OCI-M2 (cell line): Measurements from ENCODE around the gene UFD1.
A peak's percentile ranks its signal among the peaks of the same experiment; 100 is the strongest.
"Not testable (repeated sequence)": the region's sequence is repeated elsewhere in the genome, so short reads cannot be mapped to it uniquely, and the experiment has no call there.

Source experiments
- DNase-seq: peaks from one replicate; lab custom pipeline; 2025; ENCODE audit not compliant: unreplicated experiment; lab: John Stamatoyannopoulos, UW

UFD1 gene

GRCh38 chr22:19450363-19451175 is 28.4 kb downstream of the UFD1 start:
- DNase-seq, result no peak

- DNase-seq, result no peak
These were observed 29.6 kb downstream of the UFD1 start for GRCh38 chr22:19449422-19449767.

GRCh38 chr22:19448739-19449421 is 30.1 kb downstream of the UFD1 start:
- no peak for DNase-seq

GRCh38 chr22:19448076-19448607 is 30.9 kb downstream of the UFD1 start:
- no peak for DNase-seq

GRCh38 chr22:19447330-19448075 is 31.5 kb downstream of the UFD1 start, which contains the start of gene C22orf39:
Gene C22orf39, minus strand, starts transcription at chr22:19447711. Its CDS starts 23 bp downstream, at chr22:19447688.
- peak; percentile 26 for DNase-seq

- no peak for DNase-seq
These were observed 32.2 kb downstream of the UFD1 start for GRCh38 chr22:19446603-19447329.

GRCh38 chr22:19445279-19445982 is 33.6 kb downstream of the UFD1 start:
- not testable (repeated sequence) for DNase-seq

- DNase-seq, result no peak
These were observed 35.3 kb downstream of the UFD1 start for GRCh38 chr22:19443544-19444211.

- no peak for DNase-seq
These were observed 36.8 kb downstream of the UFD1 start for GRCh38 chr22:19442166-19442565.

GRCh38 chr22:19440411-19441195 is 38.4 kb downstream of the UFD1 start:
- DNase-seq, result no peak

GRCh38 chr22:19438298-19438697 is 40.7 kb downstream of the UFD1 start:
- no peak for DNase-seq

GRCh38 chr22:19436444-19437161 is 42.4 kb downstream of the UFD1 start:
- DNase-seq, result not testable (repeated sequence)

GRCh38 chr22:19434829-19435580 is 44.0 kb downstream of the UFD1 start:
- no peak for DNase-seq

- DNase-seq, result no peak
These were observed 44.6 kb downstream of the UFD1 start for GRCh38 chr22:19434401-19434800.

- peak; percentile 51 for DNase-seq
These were observed 46.7 kb downstream of the UFD1 start, which contains the start of gene MRPL40 for GRCh38 chr22:19432133-19432851. Gene MRPL40, plus strand, starts transcription at chr22:19432545. Its CDS starts 10 bp downstream, at chr22:19432555.

GRCh38 chr22:19431649-19432132 is 47.3 kb downstream of the UFD1 start, which contains the start of gene HIRA:
Gene HIRA, minus strand, starts transcription at chr22:19431733. Its CDS starts 257 bp downstream, at chr22:19431476.
- no peak for DNase-seq
